Measurements from ENCODE around the gene KCNN2. TPM values are rescaled to one million over a fixed set of nuclear protein-coding genes. Genes with fewer than 3 reads are reported as not detected.

The KCNN2 gene
- total RNA-seq, 4 donors from 2014 or later = 0.27 to 0.34 TPM; not detected in 2

DNA sequence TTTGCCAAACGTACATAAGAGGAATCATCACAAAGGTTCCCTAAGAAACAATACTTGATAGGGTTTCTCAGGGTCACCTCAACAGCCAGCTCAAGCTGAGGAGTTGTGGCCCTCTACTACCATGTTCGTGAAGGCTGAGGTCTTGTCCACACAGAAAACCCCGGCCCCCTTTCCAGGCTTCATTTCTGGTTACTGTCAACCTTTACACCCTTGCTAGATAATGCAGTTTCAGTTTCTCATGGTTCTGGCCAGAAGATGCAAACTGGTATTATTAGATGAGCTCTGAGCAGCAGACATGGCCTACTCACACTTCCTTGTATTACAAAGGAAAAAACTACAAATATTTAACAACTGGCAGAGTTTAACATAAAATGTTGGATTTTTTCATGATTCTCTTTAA lies 22.8 kb upstream of the KCNN2 start:
- DNase-seq = no peak
- Histone ChIP-seq H3K27me3 (no peaks in the 10 kb centered on the region), H3K4me3 (replicated peaks in 1 of 3) (no peak overlapping the region), H3K4me1 (no peaks in the 10 kb centered on the region), H3K36me3 (no peaks in the 10 kb centered on the region), H3K27ac (no peak overlapping the region), H3K9me3 (no peaks in the 10 kb centered on the region)
- intact Hi-C loops (cut with DNase I) = no loop called here
- 78 to 91% methylated on average over 3 of the region's 3 CpGs for WGBS, 2 donors
- TF ChIP-seq POLR2A (IDR thresholded peaks at IDR 0.05) = no peak
- TF ChIP-seq, protein P1, sequence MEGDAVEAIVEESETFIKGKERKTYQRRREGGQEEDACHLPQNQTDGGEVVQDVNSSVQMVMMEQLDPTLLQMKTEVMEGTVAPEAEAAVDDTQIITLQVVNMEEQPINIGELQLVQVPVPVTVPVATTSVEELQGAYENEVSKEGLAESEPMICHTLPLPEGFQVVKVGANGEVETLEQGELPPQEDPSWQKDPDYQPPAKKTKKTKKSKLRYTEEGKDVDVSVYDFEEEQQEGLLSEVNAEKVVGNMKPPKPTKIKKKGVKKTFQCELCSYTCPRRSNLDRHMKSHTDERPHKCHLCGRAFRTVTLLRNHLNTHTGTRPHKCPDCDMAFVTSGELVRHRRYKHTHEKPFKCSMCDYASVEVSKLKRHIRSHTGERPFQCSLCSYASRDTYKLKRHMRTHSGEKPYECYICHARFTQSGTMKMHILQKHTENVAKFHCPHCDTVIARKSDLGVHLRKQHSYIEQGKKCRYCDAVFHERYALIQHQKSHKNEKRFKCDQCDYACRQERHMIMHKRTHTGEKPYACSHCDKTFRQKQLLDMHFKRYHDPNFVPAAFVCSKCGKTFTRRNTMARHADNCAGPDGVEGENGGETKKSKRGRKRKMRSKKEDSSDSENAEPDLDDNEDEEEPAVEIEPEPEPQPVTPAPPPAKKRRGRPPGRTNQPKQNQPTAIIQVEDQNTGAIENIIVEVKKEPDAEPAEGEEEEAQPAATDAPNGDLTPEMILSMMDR (IDR thresholded peaks at IDR 0.05) = no peak

DNA sequence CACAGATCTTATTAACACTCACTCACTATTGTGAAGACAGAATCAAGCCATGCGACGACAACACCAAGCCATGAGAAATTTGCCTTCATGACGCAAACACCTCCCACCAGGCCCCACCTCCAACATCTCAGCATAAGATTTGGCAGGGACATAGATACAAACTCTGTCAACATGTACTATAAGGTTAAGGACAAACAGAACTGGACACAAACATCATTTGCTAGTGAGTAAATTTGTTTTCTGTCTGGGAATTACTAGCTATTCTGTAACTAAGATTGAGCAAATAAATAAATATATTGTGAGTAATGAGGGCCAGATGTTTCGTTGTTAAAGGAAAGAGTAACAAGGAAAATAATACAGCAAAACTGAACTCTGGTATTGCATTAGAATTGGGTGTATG lies 15.7 kb upstream of the KCNN2 start:
- WGBS, 2 donors = 89 to 92% methylated on average over 4 of the region's 4 CpGs
- Histone ChIP-seq H3K9me3 (no peaks in the 10 kb centered on the region), H3K27ac (no peak overlapping the region), H3K4me3 (replicated peaks in 1 of 3) (no peak overlapping the region), H3K36me3 (no peaks in the 10 kb centered on the region), H3K4me1 (no peaks in the 10 kb centered on the region), H3K27me3 (no peaks in the 10 kb centered on the region)
- intact Hi-C loops (cut with DNase I) = no loop called here
- DNase-seq = no peak
- TF ChIP-seq, protein P1 (IDR thresholded peaks at IDR 0.05) = no peak
- TF ChIP-seq POLR2A (IDR thresholded peaks at IDR 0.05) = no peak

- Histone ChIP-seq H3K36me3 (no peaks in the 10 kb centered on the region), H3K4me3 (replicated peaks in 1 of 3) (no peak overlapping the region), H3K27me3 (no peaks in the 10 kb centered on the region), H3K27ac (no peak overlapping the region), H3K4me1 (no peaks in the 10 kb centered on the region), H3K9me3 (no peaks in the 10 kb centered on the region)
- intact Hi-C loops (cut with DNase I) = no loop called here
- DNase-seq = no peak
- no peak for TF ChIP-seq POLR2A (IDR thresholded peaks at IDR 0.05)
- TF ChIP-seq, protein P1 (IDR thresholded peaks at IDR 0.05) = no peak
- 56 to 67% methylated on average over 5 of the region's 5 CpGs for WGBS, 2 donors
Observed at GRCh38 chr5:114355086-114355830, 6.6 kb upstream of the KCNN2 start.

DNA sequence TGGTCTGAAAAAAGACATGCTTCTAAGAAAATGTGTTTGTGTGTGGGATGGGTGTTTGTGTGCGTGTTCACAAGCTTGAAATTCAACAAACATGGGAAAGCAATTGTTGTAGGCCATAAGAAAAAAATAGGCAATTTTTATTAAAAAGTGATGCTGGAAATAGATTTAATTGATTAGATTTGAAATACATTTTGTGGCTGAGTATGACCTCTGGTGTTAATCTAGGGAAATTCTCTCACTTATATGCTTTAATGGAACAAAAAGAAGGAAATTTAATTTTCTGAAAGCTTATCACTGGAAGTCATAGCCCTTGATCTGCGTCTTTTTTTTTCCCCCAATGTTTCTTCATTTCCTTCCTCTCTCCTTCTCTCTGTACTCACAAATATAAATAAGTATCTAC lies 3.5 kb upstream of the KCNN2 start:
- DNase-seq = no peak
- WGBS, 2 donors = 64 to 76% methylated on average over 2 of the region's 2 CpGs
- no peak overlapping the region for H3K4me3 ChIP-seq (replicated peaks in 1 of 3)

DNA sequence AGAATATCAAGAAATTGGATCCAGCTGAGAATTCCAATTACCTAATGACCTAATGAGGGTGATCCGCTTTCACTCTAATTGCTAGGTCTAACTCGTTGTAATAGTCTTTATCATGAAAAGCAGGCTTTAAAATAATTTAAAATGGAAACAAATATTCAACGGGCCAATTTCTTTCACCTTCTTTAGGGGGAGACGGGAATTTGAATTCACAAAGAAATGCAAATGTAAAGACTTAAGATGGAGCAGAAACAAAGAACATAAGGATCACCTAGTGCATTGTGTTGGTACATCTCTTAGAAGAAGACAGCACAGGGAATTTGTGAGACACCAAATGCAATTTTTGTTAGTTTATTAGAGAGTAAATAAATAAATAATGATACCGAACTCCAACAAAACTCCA lies 1.5 kb upstream of the KCNN2 start:
- Histone ChIP-seq H3K27ac (no peak overlapping the region), H3K4me1 (peaks cover 16 to 29% of the 10 kb centered on the region in 2 donors), H3K27me3 (peaks cover 20% of the 10 kb centered on the region), H3K4me3 (replicated peaks in 1 of 3) (no peak overlapping the region), H3K36me3 (no peaks in the 10 kb centered on the region), H3K9me3 (no peaks in the 10 kb centered on the region)
- DNase-seq = no peak
- TF ChIP-seq, protein P1 (IDR thresholded peaks at IDR 0.05) = no peak
- TF ChIP-seq POLR2A (IDR thresholded peaks at IDR 0.05) = no peak
- intact Hi-C loops (cut with DNase I) = no loop called here
- 8 to 11% methylated on average over 5 of the region's 5 CpGs for WGBS, 2 donors

More for the DNA sequence above, 3.5 kb upstream of the KCNN2 start:
- Histone ChIP-seq H3K27me3 (peaks cover 17% of the 10 kb centered on the region), H3K4me1 (peaks cover 16 to 25% of the 10 kb centered on the region in 2 donors), H3K27ac (no peak overlapping the region), H3K9me3 (no peaks in the 10 kb centered on the region), H3K36me3 (no peaks in the 10 kb centered on the region)
- intact Hi-C loops (cut with DNase I) = no loop called here
- no peak for TF ChIP-seq POLR2A (IDR thresholded peaks at IDR 0.05)
- TF ChIP-seq, protein P1 (IDR thresholded peaks at IDR 0.05) = no peak
